A673 (cell line): ENCODE data around the gene NHS.

Experiments used
- CTCF ChIP-seq: fragments of 300-800, 200-600 bp; sonication (generic); conservative IDR thresholded peaks from 2 replicates; pipeline ENCODE4 v1.5.1; 2017; ENCODE audit warnings: low read depth, mild to moderate bottlenecking, antibody characterized with exemption, low read length, moderate library complexity, mixed read lengths
- EZH2 ChIP-seq: fragments of 200-600 bp; sonication (generic); IDR thresholded peaks from 2 replicates; pipeline ENCODE4 v1.6.1; 2017; ENCODE audit warnings: borderline replicate concordance, low read depth, mild to moderate bottlenecking, mixed read lengths, antibody characterized with exemption, low read length; ENCODE audit not compliant: poor library complexity, severe bottlenecking

GRCh38 chrX:17587366-17587765, 212.4 kb downstream of the NHS start:
- no peak for TF ChIP-seq EZH2
- no peak for TF ChIP-seq CTCF
